Activated B cell treated with CpG ODN at 0.5 μM for 24 hours (primary cell): Measurements from ENCODE around the gene SACS. TPM values are rescaled to one million over a fixed set of nuclear protein-coding genes. Genes with fewer than 3 reads are reported as not detected.

ENCODE experiments used
- ATAC-seq: fragments of 200-7000 bp; cut with Tn5 transposase; one replicate; pipeline ENCODE4 v1.10.0; 2021; ENCODE audit warnings: low read depth, mild to moderate bottlenecking, moderate library complexity
- CTCF ChIA-PET: fragments of 350-600 bp; sonication (Branson Sonifier 250); formaldehyde crosslinking; loops from one replicate; lab custom pipeline; 2021; ENCODE audit warnings: antibody characterized with exemption; lab: Charles Lee
- POLR2A ChIA-PET: fragments of 350-600 bp; sonication (Branson Sonifier 250); formaldehyde crosslinking; loops from one replicate; lab custom pipeline; 2021; ENCODE audit warnings: antibody characterized with exemption; lab: Charles Lee
- DNase-seq: peaks from one replicate; pipeline ENCODE4 v3.0.0; 2022
- H3K27ac Mint-ChIP-seq: one replicate; pipeline ENCODE4 v1.8.0; 2020; ENCODE audit warnings: mixed read lengths
- H3K27me3 Mint-ChIP-seq: one replicate; pipeline ENCODE4 v1.8.0; 2021; ENCODE audit warnings: mixed read lengths
- H3K36me3 Mint-ChIP-seq: one replicate; pipeline ENCODE4 v1.8.0; 2021; ENCODE audit warnings: low read depth, mixed read lengths
- H3K4me1 Mint-ChIP-seq: one replicate; pipeline ENCODE4 v1.8.0; 2021; ENCODE audit warnings: mixed read lengths
- H3K4me3 Mint-ChIP-seq: one replicate; pipeline ENCODE4 v1.8.0; 2020; ENCODE audit warnings: mild to moderate bottlenecking, mixed read lengths
- H3K9me3 Mint-ChIP-seq: one replicate; pipeline ENCODE4 v1.8.0; 2020; ENCODE audit warnings: mixed read lengths
- CTCF ChIP-seq: fragments of 200-600 bp; IDR thresholded peaks from one replicate; pipeline ENCODE4 v1.8.0; 2022; ENCODE audit warnings: antibody characterized with exemption, mild to moderate bottlenecking
- intact Hi-C: fragments of 100-400 bp; cut with micrococcal nuclease; formaldehyde crosslinking; loops from one replicate; pipeline ENCODE4 v1.15.1; 2024
- total RNA-seq: library from RNA; stranded (reverse); gene quantifications from 2 replicates; pipeline ENCODE4 v1.2.3, GENCODE V29; 2022

SACS gene
- total RNA-seq, 1 donor from 2014 or later, result 29.3 TPM

GRCh38 chr13:23399347-23399746 is 34.2 kb downstream of the SACS start:
- no peaks in the 10 kb centered on the region for H3K36me3 Mint-ChIP-seq
- ATAC-seq (no peak), DNase-seq (no peak)
- no peak overlapping the region for H3K4me3 Mint-ChIP-seq
- TF ChIP-seq CTCF, result no peak
- H3K9me3 Mint-ChIP-seq, result peaks cover 4% of the 10 kb centered on the region
- H3K27me3 Mint-ChIP-seq, result peaks cover 11% of the 10 kb centered on the region
- POLR2A ChIA-PET, result no interaction called here
- no peaks in the 10 kb centered on the region for H3K4me1 Mint-ChIP-seq
- no peak overlapping the region for H3K27ac Mint-ChIP-seq
- intact Hi-C loops, result no loop called here
- CTCF ChIA-PET, result no interaction called here

- Mint-ChIP-seq H3K27ac (no peak overlapping the region), H3K36me3 (no peaks in the 10 kb centered on the region), H3K27me3 (peaks cover 11% of the 10 kb centered on the region), H3K9me3 (peaks cover 4% of the 10 kb centered on the region), H3K4me3 (no peak overlapping the region), H3K4me1 (no peaks in the 10 kb centered on the region)
- ChIA-PET POLR2A (no interaction called here), CTCF (interaction anchor here (0.7 kb wide), 1 partner anchor 26 kb away, joined by 3 read pairs; no protein-coding TSS in a partner anchor)
- ATAC-seq, result no peak
- no peak for TF ChIP-seq CTCF
- no peak for DNase-seq
- intact Hi-C loops, result no loop called here
These were observed 38.7 kb downstream of the SACS start for GRCh38 chr13:23394821-23395220.

- H3K27me3 Mint-ChIP-seq, result peaks cover 9% of the 10 kb centered on the region
- intact Hi-C loops, result no loop called here
- H3K27ac Mint-ChIP-seq, result no peak overlapping the region
- TF ChIP-seq CTCF, result no peak
- ChIA-PET POLR2A (interaction anchor here (0.5 kb wide), 1 partner anchor 877 kb away, joined by 3 read pairs; no protein-coding TSS in a partner anchor), CTCF (no interaction called here)
- DNase-seq, result no peak
- no peaks in the 10 kb centered on the region for H3K4me1 Mint-ChIP-seq
- H3K9me3 Mint-ChIP-seq, result no peaks in the 10 kb centered on the region
- H3K4me3 Mint-ChIP-seq, result no peak overlapping the region
- no peak for ATAC-seq
- H3K36me3 Mint-ChIP-seq, result no peaks in the 10 kb centered on the region
These were observed 40.4 kb downstream of the SACS start for GRCh38 chr13:23392925-23393645.

- Mint-ChIP-seq H3K4me1 (no peaks in the 10 kb centered on the region), H3K27ac (no peak overlapping the region), H3K27me3 (peaks cover 9% of the 10 kb centered on the region), H3K9me3 (no peaks in the 10 kb centered on the region), H3K4me3 (no peak overlapping the region), H3K36me3 (no peaks in the 10 kb centered on the region)
- intact Hi-C loops, result no loop called here
- no peak for DNase-seq
- ATAC-seq, result no peak
- ChIA-PET POLR2A (no interaction called here), CTCF (no interaction called here)
- TF ChIP-seq CTCF, result no peak
These were observed 41.2 kb downstream of the SACS start for GRCh38 chr13:23392313-23392712.

- intact Hi-C loops, result no loop called here
- ATAC-seq (no peak), DNase-seq (no peak)
- CTCF ChIA-PET, result no interaction called here
- Mint-ChIP-seq H3K36me3 (no peaks in the 10 kb centered on the region), H3K27me3 (peaks cover 9% of the 10 kb centered on the region), H3K4me1 (no peaks in the 10 kb centered on the region), H3K27ac (no peak overlapping the region), H3K9me3 (no peaks in the 10 kb centered on the region), H3K4me3 (no peak overlapping the region)
- TF ChIP-seq CTCF, result no peak
- POLR2A ChIA-PET, result no interaction called here
These were observed 41.8 kb downstream of the SACS start for GRCh38 chr13:23391752-23392151.
